GM21717 (cell line): ENCODE results near the gene SNX10.
"Not testable (repeated sequence)": the region's sequence is repeated elsewhere in the genome, so short reads cannot be mapped to it uniquely, and the experiment has no call there.

ENCODE experiments used
- ATAC-seq: cut with Tn5 transposase; IDR thresholded peaks from one replicate; pipeline ENCODE4 v1.9.1; 2021; ENCODE audit warnings: mild to moderate bottlenecking, moderate library complexity; ENCODE audit not compliant: unreplicated experiment

The SNX10 gene, protein sequence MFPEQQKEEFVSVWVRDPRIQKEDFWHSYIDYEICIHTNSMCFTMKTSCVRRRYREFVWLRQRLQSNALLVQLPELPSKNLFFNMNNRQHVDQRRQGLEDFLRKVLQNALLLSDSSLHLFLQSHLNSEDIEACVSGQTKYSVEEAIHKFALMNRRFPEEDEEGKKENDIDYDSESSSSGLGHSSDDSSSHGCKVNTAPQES

DNA sequence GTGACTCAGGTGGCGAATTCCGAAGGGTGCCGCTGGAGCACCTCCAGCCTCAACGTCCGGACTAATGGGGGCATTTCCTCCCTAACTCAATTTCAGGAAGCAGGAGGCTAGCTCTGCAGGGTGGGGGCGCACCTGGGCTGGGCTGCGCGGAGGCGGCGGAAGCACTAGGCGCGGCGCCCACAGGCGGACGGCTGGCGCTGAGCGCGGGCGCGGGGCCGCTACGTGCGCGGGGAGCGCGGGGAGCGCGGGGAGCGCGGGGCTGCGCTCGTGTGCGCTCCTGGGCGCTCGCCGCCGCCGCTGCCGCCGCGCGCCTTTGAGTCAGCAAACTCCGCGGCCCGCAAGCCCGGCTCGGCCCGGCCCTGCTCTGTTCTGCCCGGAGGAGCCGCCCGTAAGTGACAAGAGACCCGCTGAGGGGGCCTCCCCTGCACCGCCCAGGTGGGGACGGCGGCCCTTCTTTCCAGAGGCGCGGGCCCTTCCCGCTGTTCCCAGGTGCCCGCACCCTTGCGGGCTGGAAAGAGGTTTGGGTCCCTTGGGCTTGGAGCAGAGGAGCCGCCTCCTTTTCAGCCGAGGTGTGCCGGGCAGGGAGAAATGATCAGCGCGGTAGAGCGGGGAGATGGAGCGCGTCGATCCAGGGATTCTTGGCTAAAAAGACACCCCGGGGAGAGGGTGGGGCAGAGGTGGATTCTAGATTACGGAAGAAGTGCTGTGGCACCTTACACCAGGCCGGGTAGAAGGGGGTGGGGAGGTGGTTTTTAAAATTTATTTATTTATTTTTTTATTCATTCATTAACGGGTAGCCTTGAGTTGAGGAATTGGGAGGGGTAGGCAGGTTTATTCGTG lies at the start of gene SNX10:
Gene SNX10 (plus strand): TSS at position 164 of the 840 bp plus-strand sequence. CDS start 54,581 bp downstream, outside the sequence.
- peak; percentile 58 for ATAC-seq

DNA sequence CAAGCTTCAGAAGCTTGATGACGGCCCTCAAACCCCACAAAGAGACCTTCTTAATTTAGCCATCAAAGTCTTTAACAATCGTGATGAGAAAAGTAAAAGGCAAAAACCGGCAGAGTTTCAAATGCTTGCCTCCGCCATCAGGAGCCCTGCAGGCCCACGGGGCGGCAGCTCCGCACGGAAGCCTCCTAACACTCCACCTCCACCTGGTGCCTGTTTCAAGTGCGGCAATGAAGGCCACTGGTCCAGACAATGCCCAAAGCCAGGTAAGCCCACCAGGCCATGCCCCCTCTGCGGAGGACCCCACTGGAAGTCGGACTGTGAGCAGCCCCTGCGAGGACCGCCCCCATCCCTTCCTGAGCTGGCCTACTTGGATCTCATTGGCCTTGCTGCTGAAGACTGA lies 46.5 kb upstream of the SNX10 start:
- no peak for ATAC-seq

DNA sequence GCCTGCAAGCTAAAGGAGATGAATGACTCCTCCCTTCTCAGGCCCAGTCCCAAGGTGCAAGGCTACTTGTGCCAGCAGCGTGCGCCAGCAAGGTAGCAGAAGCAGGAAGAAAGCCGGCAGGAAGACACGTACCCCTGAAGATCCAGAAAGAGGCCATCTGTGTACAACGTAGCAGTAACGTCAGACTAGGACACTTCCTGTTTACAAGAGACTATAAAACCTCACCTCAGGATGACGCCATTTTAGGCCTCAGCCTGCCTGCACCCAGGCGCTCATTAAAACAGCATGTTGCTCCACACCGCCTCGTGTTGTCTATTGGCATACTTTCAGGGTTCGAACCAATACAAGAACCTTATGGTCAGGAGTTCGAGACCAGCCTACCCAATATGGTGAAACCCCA lies 41.4 kb upstream of the SNX10 start:
- ATAC-seq = no peak

DNA sequence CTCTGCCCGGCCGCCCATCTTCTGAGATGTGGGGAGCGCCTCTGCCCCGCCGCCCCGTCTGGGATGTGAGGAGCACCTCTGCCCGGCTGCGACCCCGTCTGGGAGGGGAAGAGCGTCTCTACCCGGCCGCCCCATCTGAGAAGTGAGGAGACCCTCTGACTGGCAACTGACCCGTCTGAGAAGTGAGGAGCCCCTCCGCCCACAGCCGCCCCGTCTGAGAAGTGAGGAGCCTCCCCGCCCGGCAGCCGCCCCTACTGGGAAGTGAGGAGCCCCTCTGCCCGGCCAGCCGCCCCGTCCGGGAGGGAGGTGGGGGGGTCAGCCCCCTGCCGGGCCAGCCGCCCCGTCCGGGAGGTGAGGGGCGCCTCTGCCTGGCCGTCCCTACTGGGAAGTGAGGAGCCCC lies 29.8 kb upstream of the SNX10 start:
- not testable (repeated sequence) for ATAC-seq

DNA sequence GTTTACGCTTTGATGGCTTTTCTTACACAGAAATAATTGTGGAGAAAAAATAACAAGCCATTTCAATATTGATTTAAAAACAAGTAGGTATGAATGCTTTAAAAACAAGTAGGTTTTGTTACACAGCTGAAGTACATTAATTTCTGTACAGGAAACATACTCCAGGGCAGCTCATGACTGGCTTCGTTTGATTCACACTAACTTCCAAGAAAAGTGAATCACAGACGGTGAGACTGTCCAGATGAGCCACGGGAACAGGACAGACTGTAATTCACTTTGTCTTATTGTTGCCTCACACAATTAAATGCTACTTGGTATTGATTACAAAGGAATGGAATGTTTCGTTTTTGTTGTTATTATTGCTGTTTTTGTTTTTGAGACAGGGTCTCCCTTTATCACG lies 26.6 kb upstream of the SNX10 start:
- no peak for ATAC-seq

DNA sequence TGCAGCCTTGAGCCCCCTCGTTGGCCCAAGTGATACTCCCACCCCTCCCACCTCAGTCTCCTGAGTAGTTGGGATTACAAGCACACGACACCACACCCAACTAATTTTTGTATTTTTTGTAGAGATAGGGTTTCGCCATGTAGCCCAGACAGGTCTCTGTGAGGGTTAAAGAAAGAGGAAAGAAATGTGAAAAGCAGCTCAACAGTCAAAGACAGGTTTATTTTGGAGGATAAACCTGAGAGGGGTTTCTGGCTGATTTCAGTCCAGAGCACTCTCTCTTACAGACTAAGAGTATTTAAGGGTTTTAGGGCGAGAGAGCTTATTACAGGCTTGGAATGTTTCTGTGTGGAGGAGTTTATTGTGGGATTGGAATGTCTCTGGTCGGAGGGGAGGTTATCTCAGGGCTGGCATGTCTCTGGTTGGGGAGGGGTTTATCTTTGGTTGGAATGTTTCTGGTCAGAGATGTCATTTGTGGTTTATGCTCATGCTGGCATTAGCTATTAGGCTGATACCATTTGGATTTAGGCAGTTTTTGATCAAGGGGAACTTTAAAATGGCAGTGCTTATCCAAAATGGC lies 26.1 kb upstream of the SNX10 start:
- no peak for ATAC-seq

DNA sequence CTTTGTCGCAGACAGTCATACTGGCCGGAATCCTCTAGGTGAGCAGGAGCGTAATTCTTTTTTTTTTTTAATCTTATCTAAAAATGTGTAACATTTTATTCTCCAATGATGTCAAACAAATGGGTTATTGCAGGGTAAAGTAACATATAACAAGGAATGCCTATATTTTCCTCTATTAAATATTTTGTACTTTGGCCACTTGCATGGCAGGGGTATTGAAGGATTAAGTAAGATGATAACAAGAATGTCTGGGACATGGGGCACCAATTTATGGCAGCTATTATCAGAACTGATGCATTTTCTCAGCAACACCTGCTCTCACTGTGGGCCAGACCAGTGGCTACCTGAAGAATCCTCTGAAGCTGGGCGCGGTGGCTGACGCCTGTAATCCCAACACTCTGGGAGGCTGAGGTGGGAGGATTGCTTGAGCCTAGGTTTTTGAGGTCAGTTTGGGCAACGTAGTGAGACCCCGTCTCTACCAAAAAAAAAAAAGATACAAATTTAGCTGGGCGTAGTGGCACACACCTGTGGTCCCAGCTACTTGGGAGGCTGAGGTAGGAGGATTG lies 24.0 kb upstream of the SNX10 start:
- ATAC-seq = no peak

DNA sequence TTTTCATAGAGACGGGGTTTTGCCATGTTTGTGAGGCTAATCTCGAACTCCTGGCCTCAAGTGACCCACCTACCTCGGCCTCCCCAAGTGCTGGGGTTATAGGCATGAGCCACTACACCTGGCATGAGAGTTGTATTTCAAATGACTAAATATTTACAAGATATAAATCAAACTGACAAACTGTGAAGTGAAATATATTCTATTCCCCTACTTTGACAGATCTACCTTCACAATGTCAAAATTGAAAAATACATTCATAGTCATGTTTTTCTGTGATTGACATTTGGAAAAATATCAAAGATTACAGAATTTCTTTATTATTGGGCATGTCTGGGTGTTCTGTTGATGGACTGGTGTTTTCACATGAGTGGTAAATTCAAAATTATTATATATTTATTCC lies 16.4 kb upstream of the SNX10 start:
- no peak for ATAC-seq

DNA sequence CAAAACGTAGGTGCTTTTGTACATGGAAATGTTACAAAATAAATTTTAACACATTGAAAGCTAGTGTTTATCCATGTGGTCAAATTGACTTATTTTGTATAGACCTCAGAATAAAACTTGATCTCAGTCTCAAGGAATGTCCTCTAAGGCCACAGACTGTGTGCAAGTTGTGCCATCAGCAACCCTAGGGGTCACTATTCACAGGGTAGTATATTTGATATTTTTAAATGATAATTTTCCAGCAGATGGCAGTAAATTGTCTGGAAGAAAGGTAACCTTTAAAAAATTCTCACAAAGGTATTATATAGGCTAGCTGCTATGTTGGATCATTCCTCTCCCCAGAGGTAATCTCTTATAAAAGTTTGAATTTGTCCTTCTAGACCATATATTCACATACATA lies 12.9 kb upstream of the SNX10 start:
- ATAC-seq = no peak

DNA sequence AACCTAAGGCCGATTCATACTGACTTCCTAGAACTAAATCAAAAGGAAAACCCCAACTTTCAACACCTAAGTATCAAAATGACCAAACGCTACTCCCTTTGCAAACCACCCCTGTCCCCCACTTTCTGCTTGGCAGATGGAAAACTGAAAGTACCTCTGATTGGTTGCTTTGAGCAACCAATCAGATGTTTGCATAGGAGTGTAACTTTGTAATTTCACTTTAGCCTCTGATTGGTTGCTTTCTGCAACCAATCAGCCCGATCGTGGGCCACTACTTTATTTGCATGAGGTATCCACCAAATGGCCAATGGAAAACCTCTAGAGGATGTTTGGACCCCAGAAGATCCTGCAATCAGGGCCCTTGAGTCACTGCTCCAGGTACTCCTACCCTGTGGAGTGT lies 12.3 kb upstream of the SNX10 start:
- no peak for ATAC-seq

DNA sequence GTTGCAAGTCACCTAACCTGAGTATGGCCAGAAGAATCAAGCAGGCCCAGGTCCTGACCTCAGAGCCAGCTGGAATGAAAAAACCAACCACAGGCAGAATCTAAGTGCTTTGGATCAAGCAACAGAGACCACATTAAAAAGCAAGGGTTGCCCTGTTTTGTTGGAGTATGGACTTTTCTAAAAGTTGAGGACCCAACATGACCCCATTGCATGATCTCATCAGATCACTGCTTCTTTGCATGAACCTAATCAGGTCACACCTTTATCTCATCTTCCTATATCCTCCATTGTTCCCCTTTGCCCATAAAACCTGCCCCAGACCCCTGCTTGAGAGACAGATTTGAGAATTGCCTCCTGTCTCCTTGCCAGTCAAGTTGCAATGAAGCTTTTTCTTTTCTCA lies 11.6 kb upstream of the SNX10 start:
- no peak for ATAC-seq

DNA sequence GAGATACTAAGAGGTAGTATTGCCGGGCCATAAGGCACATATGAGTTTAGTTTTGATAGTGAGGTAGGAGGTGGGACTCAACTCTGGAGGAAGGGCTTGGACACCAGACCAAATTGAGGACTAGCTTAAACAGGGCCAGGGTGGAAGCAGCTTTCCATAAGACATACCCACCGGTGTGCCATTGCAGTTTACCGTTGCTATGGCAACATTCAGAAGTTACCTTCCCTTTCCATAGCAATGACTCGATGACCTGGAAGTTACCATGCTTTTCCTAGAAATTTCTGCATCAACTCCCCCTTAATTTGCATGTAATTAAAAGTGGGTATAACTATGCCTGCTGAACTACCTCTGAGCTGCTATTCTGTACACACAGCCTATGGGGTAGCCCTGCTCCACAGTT lies 10.9 kb upstream of the SNX10 start:
- no peak for ATAC-seq

DNA sequence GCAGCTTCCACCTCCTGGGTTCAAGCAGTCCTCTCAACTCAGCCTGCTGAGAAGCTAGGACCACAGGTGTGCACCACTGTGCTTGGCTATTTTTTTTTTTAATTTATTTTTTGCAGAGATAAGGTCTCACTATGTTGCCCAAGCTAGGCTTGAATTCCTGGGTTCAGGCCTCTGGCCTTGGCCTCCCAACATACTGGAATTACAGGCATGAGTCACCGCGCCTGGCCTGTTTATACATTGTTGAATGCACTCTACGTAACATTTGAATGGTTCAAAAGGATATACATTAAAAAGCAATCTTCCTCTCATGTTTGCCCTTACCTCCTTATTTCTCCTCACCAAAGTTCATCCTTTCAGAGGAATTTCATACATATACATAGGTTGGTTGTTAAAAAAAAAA lies 7.2 kb upstream of the SNX10 start:
- ATAC-seq = no peak

DNA sequence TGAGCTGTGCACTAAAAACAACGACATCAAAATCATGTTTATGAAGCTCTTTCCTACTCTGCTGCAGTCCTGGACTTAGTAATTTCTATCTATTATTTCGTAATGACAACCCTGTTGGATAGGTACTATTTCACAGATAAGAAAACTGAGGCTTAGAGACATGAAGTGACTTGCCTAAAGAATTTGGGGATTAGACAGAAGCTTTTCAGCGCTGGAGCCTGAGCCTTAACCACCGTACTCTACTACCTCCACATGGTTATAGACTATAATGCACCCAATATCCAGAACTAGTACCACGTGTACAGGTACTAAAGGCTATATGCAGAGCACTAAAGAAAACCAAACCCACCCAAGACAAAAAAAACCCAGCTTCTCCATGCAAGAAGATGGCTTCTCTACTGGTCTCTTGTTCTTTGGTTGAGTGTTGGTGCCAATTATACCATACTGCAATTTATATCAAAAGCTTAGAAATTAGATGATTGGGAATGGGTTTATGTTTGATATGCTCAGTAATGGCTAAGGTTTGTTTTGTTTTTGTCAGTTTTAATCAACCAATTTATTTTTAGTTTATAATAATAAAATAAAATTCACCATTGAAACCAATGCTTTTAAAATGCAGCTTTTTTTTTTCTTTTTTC lies 6.5 kb upstream of the SNX10 start:
- no peak for ATAC-seq

DNA sequence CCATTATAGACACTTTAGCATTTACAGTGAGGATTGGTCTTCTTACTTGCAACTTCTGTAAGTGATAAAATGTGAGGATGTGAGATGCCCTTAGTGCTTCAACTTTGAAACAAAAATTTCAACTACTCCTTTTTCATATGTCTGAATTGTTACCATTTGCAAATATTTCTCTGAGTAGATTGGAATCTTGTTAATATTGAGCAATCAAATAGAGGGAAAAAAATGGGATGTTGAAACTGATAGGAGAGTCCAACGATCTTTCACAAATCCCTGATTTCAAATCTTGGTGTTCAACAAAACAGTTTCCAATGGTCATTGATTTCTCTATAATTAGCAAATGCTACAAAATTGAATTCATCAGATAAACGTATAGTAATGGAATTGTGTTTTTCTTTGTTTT lies 5.5 kb upstream of the SNX10 start:
- ATAC-seq = no peak

DNA sequence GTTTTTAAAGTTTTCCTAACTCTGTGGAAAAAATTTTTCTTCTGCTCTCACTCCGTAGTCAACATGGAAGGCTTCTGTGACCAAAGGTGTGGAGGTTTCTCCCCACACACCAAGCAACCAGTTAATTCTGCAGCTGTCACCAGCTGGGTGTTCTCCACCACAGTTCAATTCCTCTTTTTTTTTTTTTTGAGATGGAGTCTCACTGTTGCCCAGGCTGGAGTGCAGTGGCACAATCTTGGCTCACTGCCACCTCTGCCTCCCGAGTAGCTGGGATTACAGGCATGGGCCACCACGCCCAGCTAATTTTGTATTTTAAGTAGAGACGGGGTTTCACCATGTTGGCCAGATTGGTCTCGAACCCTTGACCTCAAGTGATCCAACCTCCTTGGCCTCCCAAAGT lies 3.5 kb upstream of the SNX10 start:
- ATAC-seq = not testable (repeated sequence)

DNA sequence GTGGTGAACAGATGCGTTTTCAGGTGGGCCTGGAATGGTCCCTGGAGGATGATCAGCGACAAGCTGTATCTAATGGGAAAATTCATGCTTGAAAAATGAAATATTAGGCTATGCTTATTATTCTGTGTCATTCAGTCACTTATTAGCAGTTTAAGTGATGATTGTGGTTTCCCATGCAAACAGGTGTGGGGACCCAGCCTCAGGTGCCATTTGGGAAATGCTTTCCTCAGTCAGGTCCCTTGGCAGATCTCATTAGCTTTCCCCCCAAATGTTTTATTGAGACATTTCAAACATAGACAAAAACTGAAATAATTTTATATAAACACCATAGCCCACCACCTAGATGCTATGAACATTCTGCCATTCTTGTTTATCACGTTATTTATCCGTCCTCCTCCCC lies 411 bp upstream of the SNX10 start:
- ATAC-seq = no peak

DNA sequence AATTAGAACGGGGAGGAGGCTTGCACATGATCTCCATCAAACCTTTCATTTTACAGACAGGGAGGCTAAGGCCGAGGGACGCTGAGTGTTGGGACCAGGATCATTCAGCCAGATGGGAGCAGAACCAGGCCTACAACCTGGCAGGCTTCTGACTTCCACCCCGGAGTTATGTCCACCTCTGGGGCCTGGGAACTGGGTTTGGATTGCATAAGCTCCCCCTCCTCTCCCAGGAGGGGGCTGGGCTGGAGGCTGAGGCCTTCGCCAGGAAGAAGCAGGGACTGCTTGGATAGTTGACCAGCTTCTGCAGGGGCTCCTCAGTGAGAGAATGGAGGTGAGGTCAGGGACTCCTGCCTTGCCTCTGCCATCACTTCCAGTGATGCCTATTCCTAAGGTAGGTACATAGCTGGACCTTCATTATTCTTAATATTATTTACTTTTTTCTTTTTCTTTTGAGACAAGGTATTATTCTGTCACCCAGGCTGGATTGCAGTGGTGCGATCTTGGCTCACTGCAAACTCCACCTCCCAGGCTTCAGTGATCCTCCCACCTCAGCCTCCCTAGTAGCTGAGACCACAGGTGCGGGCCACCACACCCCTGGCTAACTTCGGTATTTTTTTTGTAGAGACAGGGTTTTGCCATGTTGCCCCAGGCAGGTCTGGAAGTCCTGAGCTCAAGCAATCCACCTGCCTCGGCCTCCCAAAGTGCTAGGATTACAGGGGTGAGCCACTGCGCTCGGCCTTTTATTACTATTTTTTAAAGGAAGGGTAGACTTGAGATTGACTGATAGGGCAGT lies 1.3 kb downstream of the SNX10 start:
- no peak for ATAC-seq

DNA sequence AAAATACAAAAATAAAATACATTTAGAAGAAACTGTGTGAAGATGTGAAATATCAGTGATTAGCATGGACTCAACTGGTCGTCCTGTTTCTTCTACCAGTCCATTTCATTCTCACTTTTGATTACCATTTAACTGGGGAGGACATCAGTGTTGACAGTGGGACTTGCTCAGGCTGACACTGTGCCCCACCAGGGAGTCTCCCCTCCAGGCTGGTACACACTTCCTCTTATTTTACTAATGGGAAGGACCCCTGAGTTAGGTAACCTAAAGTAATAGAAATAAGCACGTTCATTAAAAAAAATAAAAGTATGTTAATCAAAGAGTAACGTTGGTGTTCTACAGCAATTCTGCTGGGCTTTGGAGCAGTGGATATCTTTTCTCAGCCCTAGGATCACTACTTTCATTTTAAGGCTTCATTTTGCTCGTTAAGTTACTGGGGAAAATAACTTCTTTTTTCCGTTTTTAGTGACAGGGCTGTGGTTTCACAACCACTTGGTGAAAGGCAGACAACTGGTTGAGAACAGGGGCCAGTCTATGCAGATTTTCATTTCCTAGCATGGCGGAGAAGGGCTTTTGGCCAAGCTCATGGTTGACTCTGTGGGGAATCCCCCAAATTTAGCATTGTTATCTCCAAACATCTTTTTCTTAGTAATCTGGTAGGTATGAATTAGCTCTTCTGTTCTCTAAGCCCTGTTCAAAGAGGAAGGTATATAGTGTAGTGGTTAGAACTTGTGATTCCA lies 2.1 kb downstream of the SNX10 start:
- peak; percentile 74 for ATAC-seq

DNA sequence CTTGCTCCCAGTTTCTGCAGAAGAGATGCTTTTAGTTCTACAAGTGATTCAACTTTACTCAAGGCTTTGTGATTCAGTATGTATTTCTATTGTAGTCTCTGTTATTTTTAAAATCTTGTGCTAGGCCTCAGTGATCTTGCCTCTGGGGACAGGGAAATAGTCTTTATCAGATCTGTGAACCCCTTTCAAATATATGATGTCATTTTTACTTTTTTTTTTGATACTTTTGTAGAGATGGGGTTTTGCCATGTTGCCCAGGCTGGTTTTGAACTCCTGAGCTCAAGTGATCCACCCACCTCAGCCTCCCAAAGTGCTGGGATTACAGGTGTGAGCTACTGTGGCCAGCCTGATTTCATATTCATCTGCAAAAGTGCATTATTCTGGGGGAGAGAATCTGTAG lies 3.4 kb downstream of the SNX10 start:
- no peak for ATAC-seq
